Hepatocyte (in vitro differentiated cells): ENCODE results near the gene OTOA.

Experiments used
- EZH2phosphoT487 ChIP-seq: fragments of 200-600 bp; sonication (generic); IDR thresholded peaks from one replicate; pipeline ENCODE4 v1.6.1; 2018; ENCODE audit warnings: antibody characterized with exemption, mild to moderate bottlenecking, low read depth, moderate library complexity; ENCODE audit not compliant: unreplicated experiment, severe bottlenecking
- TF ChIP-seq, protein P1 (sequence below): fragments of 200-600 bp; sonication (generic); IDR thresholded peaks from 2 replicates; pipeline ENCODE4 v1.5.1; 2016; ENCODE audit warnings: antibody characterized with exemption, mild to moderate bottlenecking; ENCODE audit not compliant: poor library complexity

DNA sequence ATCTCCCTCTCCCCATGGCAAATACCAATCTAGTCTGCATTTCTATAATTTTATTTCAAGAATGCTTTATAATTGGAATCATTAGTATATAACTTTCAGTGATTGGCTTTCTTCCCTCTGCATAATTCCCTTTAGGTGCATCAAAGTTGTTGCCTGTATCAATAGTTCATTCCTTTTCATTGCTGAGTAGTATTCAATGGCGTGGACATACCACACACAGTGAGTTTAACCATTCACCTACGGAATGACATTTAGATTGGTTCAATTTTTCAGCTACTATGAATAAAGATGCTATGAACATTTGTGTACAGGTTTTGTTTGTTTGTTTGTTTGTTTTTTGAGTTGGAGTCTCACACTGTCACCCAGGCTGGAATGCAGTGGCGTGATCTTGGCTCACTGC lies 9.7 kb downstream of the OTOA start:
- TF ChIP-seq, protein P1, sequence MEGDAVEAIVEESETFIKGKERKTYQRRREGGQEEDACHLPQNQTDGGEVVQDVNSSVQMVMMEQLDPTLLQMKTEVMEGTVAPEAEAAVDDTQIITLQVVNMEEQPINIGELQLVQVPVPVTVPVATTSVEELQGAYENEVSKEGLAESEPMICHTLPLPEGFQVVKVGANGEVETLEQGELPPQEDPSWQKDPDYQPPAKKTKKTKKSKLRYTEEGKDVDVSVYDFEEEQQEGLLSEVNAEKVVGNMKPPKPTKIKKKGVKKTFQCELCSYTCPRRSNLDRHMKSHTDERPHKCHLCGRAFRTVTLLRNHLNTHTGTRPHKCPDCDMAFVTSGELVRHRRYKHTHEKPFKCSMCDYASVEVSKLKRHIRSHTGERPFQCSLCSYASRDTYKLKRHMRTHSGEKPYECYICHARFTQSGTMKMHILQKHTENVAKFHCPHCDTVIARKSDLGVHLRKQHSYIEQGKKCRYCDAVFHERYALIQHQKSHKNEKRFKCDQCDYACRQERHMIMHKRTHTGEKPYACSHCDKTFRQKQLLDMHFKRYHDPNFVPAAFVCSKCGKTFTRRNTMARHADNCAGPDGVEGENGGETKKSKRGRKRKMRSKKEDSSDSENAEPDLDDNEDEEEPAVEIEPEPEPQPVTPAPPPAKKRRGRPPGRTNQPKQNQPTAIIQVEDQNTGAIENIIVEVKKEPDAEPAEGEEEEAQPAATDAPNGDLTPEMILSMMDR: no peak
- TF ChIP-seq EZH2phosphoT487: no peak
